Body of pancreas (tissue), 4 donors: ENCODE data around the gene INAFM1. TPM values are rescaled to one million over a fixed set of nuclear protein-coding genes. Genes with fewer than 3 reads are reported as not detected.
A peak's percentile ranks its signal among the peaks of the same experiment; 100 is the strongest.

Source experiments
- ATAC-seq: fragments of 150-250 bp; one replicate; pipeline ENCODE4 v1.9.1; 2016
- DNase-seq, 4 donors: peaks; one replicate each; pipeline ENCODE4 v3.0.0-alpha.2; 2019
- H3K27ac ChIP-seq, 4 donors: fragments of 200-600 bp; sonication (generic); 1 replicate in 3 of 4; 2 replicates in 1 of 4; pipeline versions ENCODE4 v1.5.1 to v1.6.1; 2016 to 2019; ENCODE audit warnings: mild to moderate bottlenecking in 1 of 4, mixed read lengths in 1 of 4, moderate library complexity in 1 of 4
- H3K27me3 ChIP-seq, 2 donors: fragments of 200-600 bp; sonication (generic); one replicate each; pipeline ENCODE4 v1.6.0; 2016; ENCODE audit warnings: mild to moderate bottlenecking in 1 of 2
- H3K36me3 ChIP-seq, 2 donors: fragments of 200-600 bp; sonication (generic); replicated peaks in 1 of 2; 2 replicates each; pipeline ENCODE4 v1.5.1; 2016; ENCODE audit warnings: low read depth in 2 of 2; ENCODE audit not compliant: insufficient read depth in 1 of 2
- H3K4me1 ChIP-seq: fragments of 200-600 bp; sonication (generic); one replicate; pipeline ENCODE4 v1.6.0; 2016
- H3K4me3 ChIP-seq, 2 donors: fragments of 200-600 bp; sonication (generic); 1 replicate in 1 of 2; 2 replicates in 1 of 2; pipeline ENCODE4 v1.5.1; 2016 to 2019
- H3K9me3 ChIP-seq, 3 donors: fragments of 200-600 bp; sonication (generic); 1 replicate in 2 of 3; 2 replicates in 1 of 3; pipeline ENCODE4 v1.5.1; 2016
- CTCF ChIP-seq, 7 experiments: fragments of 450-650 bp in 4 of 7; fragments of 200-600 bp in 3 of 7; sonication (generic) in 3 of 7; IDR thresholded peaks; one replicate each; pipeline ENCODE4 v1.5.1; 2016 to 2019; ENCODE audit warnings: antibody characterized with exemption in 7 of 7
- POLR2A ChIP-seq, 3 donors: fragments of 450-650 bp; IDR thresholded peaks; one replicate each; pipeline ENCODE4 v1.6.1; 2016; ENCODE audit warnings: antibody characterized with exemption in 3 of 3, mild to moderate bottlenecking in 2 of 3
- WGBS, 2 donors: methylation state at CpG; one replicate each; pipeline ENCODE4 v1.1.5; 2017; 5-methylcytosine and 5-hydroxymethylcytosine counted together
- intact Hi-C: fragments of 100-400 bp; cut with DNase I; formaldehyde crosslinking; loops from one replicate; pipeline ENCODE4 v1.15.1; 2023
- total RNA-seq, 2 donors: library from RNA; depleted of rRNA; stranded (reverse); fragments of >200 nt; gene quantifications; one replicate each; pipeline ENCODE4 v1.1.0, GENCODE V29; 2016

The INAFM1 gene
- total RNA-seq, 2 donors from 2014 or later, result 9.1 to 10.2 TPM

GRCh38 chr19:47257411-47258169 is 17.1 kb upstream of the INAFM1 start:
- Histone ChIP-seq H3K36me3 (peaks cover 0 to 2% of the 10 kb centered on the region in 2 donors), H3K27ac (peak overlapping the region; percentile 94 to 97 (median 96)), H3K27me3 (no peaks in the 10 kb centered on the region), H3K9me3 (no peaks in the 10 kb centered on the region), H3K4me3 (no peak overlapping the region), H3K4me1 (peaks cover 59% of the 10 kb centered on the region)
- DNase-seq (no peak), ATAC-seq (no peak)
- TF ChIP-seq CTCF (IDR thresholded peaks at IDR 0.05) (no peak), POLR2A (IDR thresholded peaks at IDR 0.05) (peak; percentile 70 to 87 (median 84))
- WGBS, 2 donors, result 1 to 4% methylated on average over 22 to 29 of the region's 29 CpGs
- intact Hi-C loops, result no loop called here

GRCh38 chr19:47258434-47258833 is 16.3 kb upstream of the INAFM1 start:
- Histone ChIP-seq H3K27me3 (no peaks in the 10 kb centered on the region), H3K4me3 (no peak overlapping the region), H3K9me3 (no peaks in the 10 kb centered on the region), H3K27ac (peak overlapping the region; percentile 94 to 97 (median 96)), H3K36me3 (peaks cover 0 to 2% of the 10 kb centered on the region in 2 donors), H3K4me1 (peaks cover 66% of the 10 kb centered on the region)
- ATAC-seq (no peak), DNase-seq (no peak)
- 68 to 72% methylated on average over 6 to 9 of the region's 9 CpGs for WGBS, 2 donors
- intact Hi-C loops, result no loop called here
- no peak for TF ChIP-seq POLR2A (IDR thresholded peaks at IDR 0.05)
- no peak for TF ChIP-seq CTCF (IDR thresholded peaks at IDR 0.05)

GRCh38 chr19:47258895-47259555 is 15.7 kb upstream of the INAFM1 start:
- Histone ChIP-seq H3K36me3 (peaks cover 0 to 2% of the 10 kb centered on the region in 2 donors), H3K4me3 (no peak overlapping the region), H3K9me3 (no peaks in the 10 kb centered on the region), H3K27ac (peak overlapping the region; percentile 94 to 97 (median 96)), H3K27me3 (no peaks in the 10 kb centered on the region), H3K4me1 (peaks cover 66% of the 10 kb centered on the region)
- DNase-seq, result no peak
- WGBS, 2 donors, result 70 to 71% methylated on average over 6 of the region's 6 CpGs
- intact Hi-C loops, result no loop called here
- no peak for ATAC-seq
- TF ChIP-seq POLR2A (IDR thresholded peaks at IDR 0.05) (no peak), CTCF (IDR thresholded peaks at IDR 0.05) (no peak)

- Histone ChIP-seq H3K27me3 (no peaks in the 10 kb centered on the region), H3K4me3 (no peak overlapping the region), H3K27ac (peak overlapping the region; percentile 94 to 97 (median 96)), H3K4me1 (peaks cover 65% of the 10 kb centered on the region), H3K36me3 (peaks cover 5 to 12% of the 10 kb centered on the region in 2 donors), H3K9me3 (no peaks in the 10 kb centered on the region)
- DNase-seq (no peak), ATAC-seq (no peak)
- TF ChIP-seq CTCF (IDR thresholded peaks at IDR 0.05) (no peak), POLR2A (IDR thresholded peaks at IDR 0.05) (no peak)
- intact Hi-C loops, result no loop called here
- WGBS, 2 donors, result 58 to 61% methylated on average over 11 to 16 of the region's 17 CpGs
Observed at GRCh38 chr19:47260476-47260875, 14.2 kb upstream of the INAFM1 start.
